HEK293 (cell line): ENCODE results near the gene ATP11C.

ENCODE experiments used
- CTCF ChIA-PET: fragments of 350-600 bp; formaldehyde crosslinking; extraction: SDS; loops from one replicate; lab custom pipeline; 2021; ENCODE audit warnings: antibody characterized with exemption; lab: Yijun Ruan, JAX
- POLR2A ChIA-PET: fragments of 300-600 bp; formaldehyde crosslinking; extraction: SDS; loops from one replicate; lab custom pipeline; 2020; ENCODE audit warnings: antibody characterized with exemption, inconsistent platforms; lab: Yijun Ruan, JAX
- H3K27ac ChIP-seq: fragments of 200-500 bp; sonication (Bioruptor generic); 2 replicates; pipeline ENCODE4 v1.5.1; 2014; ENCODE audit warnings: low read depth, low read length, control low read depth, inconsistent platforms; ENCODE audit errors: extremely low read depth
- H3K36me3 ChIP-seq, 2 experiments: fragments of 200-500 bp in 1 of 2; sonication (Bioruptor generic) in 1 of 2; 1 replicate in 1 of 2; 2 replicates in 1 of 2; pipeline ENCODE4 v1.5.1; 2014 to 2017; ENCODE audit warnings: inconsistent platforms in 2 of 2, low read length in 2 of 2; ENCODE audit not compliant: control insufficient read depth in 2 of 2, insufficient read depth in 1 of 2
- H3K4me1 ChIP-seq: fragments of 200-500 bp; sonication (Bioruptor generic); 2 replicates; pipeline ENCODE4 v1.5.1; 2014; ENCODE audit warnings: mild to moderate bottlenecking, low read length, inconsistent platforms; ENCODE audit not compliant: control insufficient read depth, insufficient read depth
- H3K4me3 ChIP-seq: 2 replicates; pipeline ENCODE4 v1.5.1; 2011; ENCODE audit warnings: low read depth, mild to moderate bottlenecking, control low read depth, low read length, moderate library complexity
- H3K9me3 ChIP-seq: fragments of 200-500 bp; sonication (Bioruptor generic); 2 replicates; pipeline ENCODE4 v1.5.1; 2014; ENCODE audit warnings: low read depth, low read length, inconsistent platforms; ENCODE audit not compliant: control insufficient read depth, insufficient read depth
- BCL11A ChIP-seq: fragments of 450-650 bp; formaldehyde crosslinking; IDR thresholded peaks from 2 replicates; pipeline ENCODE4 v1.5.1; 2016; ENCODE audit warnings: low read depth, missing biosample characterization, missing genetic modification characterization
- BCL11B ChIP-seq: fragments of 450-650 bp; formaldehyde crosslinking; IDR thresholded peaks from 2 replicates; pipeline ENCODE4 v1.5.1; 2016; ENCODE audit warnings: low read depth, missing biosample characterization, missing genetic modification characterization
- CTCF ChIP-seq: fragments of 450-650 bp; formaldehyde crosslinking; IDR thresholded peaks from 2 replicates; pipeline ENCODE4 v1.5.1; 2016; ENCODE audit warnings: missing biosample characterization, missing genetic modification characterization
- GLIS2 ChIP-seq: fragments of 450-650 bp; formaldehyde crosslinking; IDR thresholded peaks from 2 replicates; pipeline ENCODE4 v1.5.1; 2016; ENCODE audit warnings: missing biosample characterization, missing genetic modification characterization
- KLF8 ChIP-seq: fragments of 450-650 bp; formaldehyde crosslinking; IDR thresholded peaks from 2 replicates; pipeline ENCODE4 v1.5.1; 2016; ENCODE audit warnings: missing biosample characterization, missing genetic modification characterization
- PATZ1 ChIP-seq: fragments of 450-650 bp; formaldehyde crosslinking; IDR thresholded peaks from 2 replicates; pipeline ENCODE4 v1.5.1; 2016; ENCODE audit warnings: missing biosample characterization, missing genetic modification characterization
- TCF7L2 ChIP-seq: IDR thresholded peaks from 2 replicates; pipeline ENCODE4 v1.6.1; 2011; ENCODE audit warnings: low read depth, mild to moderate bottlenecking, inconsistent platforms, low read length, moderate library complexity, borderline replicate concordance
- ZBTB11 ChIP-seq: fragments of 450-650 bp; formaldehyde crosslinking; conservative IDR thresholded peaks from 2 replicates; pipeline ENCODE4 v1.5.1; 2016; ENCODE audit warnings: low read depth, missing biosample characterization, missing genetic modification characterization
- ZBTB26 ChIP-seq: fragments of 450-650 bp; formaldehyde crosslinking; optimal IDR thresholded peaks from 2 replicates; pipeline ENCODE3; 2016; ENCODE audit warnings: missing biosample characterization, mild to moderate bottlenecking, missing genetic modification characterization
- ZFP69B ChIP-seq: fragments of 450-650 bp; formaldehyde crosslinking; IDR thresholded peaks from 2 replicates; pipeline ENCODE4 v1.5.1; 2016; ENCODE audit warnings: missing biosample characterization, missing genetic modification characterization
- ZIC2 ChIP-seq: fragments of 450-650 bp; formaldehyde crosslinking; IDR thresholded peaks from 2 replicates; pipeline ENCODE4 v1.5.1; 2016; ENCODE audit warnings: missing biosample characterization, missing genetic modification characterization
- ZNF23 ChIP-seq: fragments of 450-650 bp; formaldehyde crosslinking; IDR thresholded peaks from 2 replicates; pipeline ENCODE4 v1.5.1; 2016; ENCODE audit warnings: missing biosample characterization, missing genetic modification characterization, borderline replicate concordance
- ZNF302 ChIP-seq: fragments of 450-650 bp; formaldehyde crosslinking; IDR thresholded peaks from 2 replicates; pipeline ENCODE4 v1.5.1; 2016; ENCODE audit warnings: missing biosample characterization, missing genetic modification characterization, low read depth
- ZNF362 ChIP-seq: fragments of 450-650 bp; formaldehyde crosslinking; IDR thresholded peaks from 2 replicates; pipeline ENCODE4 v1.5.1; 2016; ENCODE audit warnings: missing biosample characterization, missing genetic modification characterization
- ZNF423 ChIP-seq: fragments of 450-650 bp; formaldehyde crosslinking; IDR thresholded peaks from 2 replicates; pipeline ENCODE4 v1.5.1; 2016; ENCODE audit warnings: missing biosample characterization, missing genetic modification characterization
- ZNF510 ChIP-seq: fragments of 450-650 bp; formaldehyde crosslinking; IDR thresholded peaks from 2 replicates; pipeline ENCODE4 v1.5.1; 2018; ENCODE audit warnings: mild to moderate bottlenecking, missing genetic modification characterization, missing biosample characterization; ENCODE audit not compliant: insufficient replicate concordance
- ZNF621 ChIP-seq: fragments of 450-650 bp; formaldehyde crosslinking; IDR thresholded peaks from 2 replicates; pipeline ENCODE4 v1.5.1; 2017; ENCODE audit warnings: missing biosample characterization, missing genetic modification characterization
- ZNF639 ChIP-seq: fragments of 450-650 bp; formaldehyde crosslinking; IDR thresholded peaks from 2 replicates; pipeline ENCODE4 v1.5.1; 2016; ENCODE audit warnings: missing biosample characterization, missing genetic modification characterization
- ZNF654 ChIP-seq: fragments of 450-650 bp; formaldehyde crosslinking; IDR thresholded peaks from 2 replicates; pipeline ENCODE4 v1.5.1; 2016; ENCODE audit warnings: low read depth, missing biosample characterization, missing genetic modification characterization
- ZNF692 ChIP-seq: fragments of 450-650 bp; formaldehyde crosslinking; IDR thresholded peaks from 2 replicates; pipeline ENCODE4 v1.5.1; 2016; ENCODE audit warnings: missing biosample characterization, missing genetic modification characterization
- ZNF76 ChIP-seq: fragments of 450-650 bp; formaldehyde crosslinking; IDR thresholded peaks from 2 replicates; pipeline ENCODE4; 2016; ENCODE audit warnings: low read depth, missing biosample characterization, missing genetic modification characterization, borderline replicate concordance
- ZNF785 ChIP-seq: fragments of 450-650 bp; formaldehyde crosslinking; IDR thresholded peaks from 2 replicates; pipeline ENCODE4 v1.5.1; 2016; ENCODE audit warnings: missing biosample characterization, missing genetic modification characterization
- ZSCAN16 ChIP-seq: fragments of 450-650 bp; formaldehyde crosslinking; IDR thresholded peaks from 2 replicates; pipeline ENCODE4 v1.5.1; 2016; ENCODE audit warnings: missing biosample characterization, missing genetic modification characterization

ATP11C gene

GRCh38 chrX:139932901-139933796 lies at the start of gene ATP11C:
ATP11C (minus strand) TSS chrX:139933053; CDS start chrX:139932042, 1,011 bp downstream.
- H3K9me3 ChIP-seq, result no peaks in the 10 kb centered on the region
- CTCF ChIA-PET, result interaction anchor here (0.6 kb wide), 1 partner anchor 810 kb away, joined by 4 read pairs; no protein-coding TSS in a partner anchor
- no peaks in the 10 kb centered on the region for H3K36me3 ChIP-seq
- POLR2A ChIA-PET, result interaction anchor here (0.6 to 1.6 kb wide), 8 partner anchors 12 to 969 kb away, joined by 3 to 4 read pairs (median 3); no protein-coding TSS in a partner anchor
- peak within 1 kb of the TSS; percentile 94 for H3K27ac ChIP-seq
- H3K4me3 ChIP-seq, result peak within 1 kb of the TSS; percentile 66
- peaks cover 8% of the 10 kb centered on the region for H3K4me1 ChIP-seq
- TF ChIP-seq ZNF76 (tag by site-specific recombination), result peak; percentile 77
- peak; percentile 28 for TF ChIP-seq ZBTB26
- TF ChIP-seq TCF7L2, result no peak
- no peak for TF ChIP-seq ZNF23 (tag by site-specific recombination)
- peak; percentile 79 for TF ChIP-seq PATZ1 (tag by site-specific recombination)
- TF ChIP-seq ZBTB11, result peak; percentile 51
- TF ChIP-seq ZFP69B (tag by site-specific recombination), result 0 out of 2 replicates have a peak, but pooled peaks have one; percentile 18
- no peak for TF ChIP-seq ZNF423 (tag by site-specific recombination)
- TF ChIP-seq KLF8 (tag by site-specific recombination), result peak; percentile 68; the same call in 1 of the 2 replicates
- no peak; the same call in 1 of the 2 replicates for TF ChIP-seq CTCF (tag by site-specific recombination)
- TF ChIP-seq ZSCAN16, result no peak
- TF ChIP-seq ZNF302 (tag by site-specific recombination), result no peak
- no peak for TF ChIP-seq ZNF510 (tag by site-specific recombination)
- no peak for TF ChIP-seq ZNF362
- no peak for TF ChIP-seq ZNF639
- TF ChIP-seq ZNF785 (tag by site-specific recombination), result no peak
- TF ChIP-seq ZNF654 (tag by site-specific recombination), result 0 out of 2 replicates have a peak, but pooled peaks have one; percentile 19
- TF ChIP-seq BCL11A, result no peak
- TF ChIP-seq ZIC2 (tag by site-specific recombination), result no peak
- TF ChIP-seq ZNF692, result no peak; the same call in 1 of the 2 replicates
- TF ChIP-seq ZNF621 (tag by site-specific recombination), result no peak
- TF ChIP-seq BCL11B (tag by site-specific recombination), result no peak
- 0 out of 2 replicates have a peak, but pooled peaks have one; percentile 11 for TF ChIP-seq GLIS2
